K562 (cell line): ENCODE data around the gene ANXA7. TPM values are rescaled to one million over a fixed set of nuclear protein-coding genes. Genes with fewer than 3 reads are reported as not detected.
A peak's percentile ranks its signal among the peaks of the same experiment; 100 is the strongest.

Experiments used
- ATAC-seq: fragments of 200-7000 bp; cut with Tn5 transposase; 3 replicates; pipeline ENCODE4 v1.9.1; 2020; ENCODE audit warnings: moderate library complexity
- BruUV-seq: library from RNA; stranded (reverse); fragments of 400-500 nt; replicated peaks from 2 replicates; lab custom pipeline; 2021; lab: Mats Ljungman, UMichigan
- CTCF ChIA-PET: fragments of 300-600 bp; formaldehyde crosslinking; extraction: SDS; loops from one replicate; lab custom pipeline; 2021; ENCODE audit warnings: low intra/inter-chr PET ratio; lab: Yijun Ruan, JAX
- POLR2A ChIA-PET: fragments of 300-600, 350-650 bp; sonication (Branson Sonifier 250); formaldehyde crosslinking; extraction: SDS; loops from one replicate; lab custom pipeline; 2021; ENCODE audit warnings: antibody characterized with exemption, inconsistent platforms; lab: Yijun Ruan, JAX
- DNase-seq, 4 experiments: peaks; one replicate each; pipeline versions ENCODE4 v3.0.0 to v3.0.0-alpha.2; 2011 to 2018; ENCODE audit warnings: low spot score in 3 of 4, mixed read lengths in 3 of 4; ENCODE audit errors: extremely low read depth in 1 of 4
- FAIRE-seq: peaks from 2 replicates; lab custom pipeline; 2011; peaks lifted over from hg19 to GRCh38; lab: Jason Lieb, UNC
- H2AFZ ChIP-seq: 2 replicates; pipeline ENCODE4 v1.6.0; 2011; ENCODE audit warnings: low read depth, low read length, control low read depth, inconsistent platforms
- H3K27ac ChIP-seq: fragments of 200-600 bp; 3 replicates; pipeline ENCODE4 v1.8.0; 2011; ENCODE audit warnings: low read depth, mild to moderate bottlenecking, control low read depth, inconsistent platforms, low read length, moderate library complexity, mixed read lengths; ENCODE audit errors: extremely low read depth
- H3K27me3 ChIP-seq, 2 experiments: fragments of 300-600 bp in 1 of 2; 2 replicates in 1 of 2; 3 replicates in 1 of 2; pipeline versions ENCODE4 v1.6.0 to v1.8.0; 2011; ENCODE audit warnings: inconsistent platforms in 2 of 2, low read length in 2 of 2, mild to moderate bottlenecking in 1 of 2, mixed read lengths in 1 of 2, moderate library complexity in 1 of 2; ENCODE audit not compliant: control insufficient read depth in 2 of 2, insufficient read depth in 2 of 2
- H3K36me3 ChIP-seq: fragments of 300-600 bp; 3 replicates; pipeline ENCODE4 v1.8.0; 2011; ENCODE audit warnings: mild to moderate bottlenecking, low read length, inconsistent platforms; ENCODE audit not compliant: control insufficient read depth, insufficient read depth
- H3K4me1 ChIP-seq, 2 experiments: fragments of 200-600 bp in 1 of 2; replicated peaks in 1 of 2; 2 replicates in 1 of 2; 3 replicates in 1 of 2; pipeline versions ENCODE4 v1.5.1 to v1.8.0; 2011; ENCODE audit warnings: inconsistent platforms in 2 of 2, low read length in 2 of 2, mild to moderate bottlenecking in 1 of 2, mixed read lengths in 1 of 2, moderate library complexity in 1 of 2; ENCODE audit not compliant: control insufficient read depth in 2 of 2, insufficient read depth in 2 of 2
- H3K4me2 ChIP-seq: 2 replicates; pipeline ENCODE4 v1.6.1; 2011; ENCODE audit warnings: low read length, control low read depth, inconsistent platforms, mixed read lengths; ENCODE audit not compliant: insufficient read depth
- H3K4me3 ChIP-seq: fragments of 200-600 bp; sonication (generic), shearing (Covaris generic); 2 replicates; pipeline ENCODE4 v1.5.1; 2016; ENCODE audit warnings: control low read depth, inconsistent platforms
- H3K79me2 ChIP-seq: fragments of 200-600 bp; 3 replicates; pipeline ENCODE4 v1.8.0; 2011; ENCODE audit warnings: low read length, inconsistent platforms; ENCODE audit not compliant: control insufficient read depth, insufficient read depth
- H3K9ac ChIP-seq, 2 experiments: 2 replicates each; pipeline versions ENCODE4 v1.6.0 to v1.6.1; 2011; ENCODE audit warnings: low read depth in 2 of 2, low read length in 2 of 2, control low read depth in 1 of 2, inconsistent platforms in 1 of 2, mild to moderate bottlenecking in 1 of 2, mixed read lengths in 1 of 2; ENCODE audit not compliant: insufficient read depth in 1 of 2
- H3K9me1 ChIP-seq: one replicate; pipeline ENCODE4 v1.6.0; 2011; ENCODE audit warnings: inconsistent platforms, mild to moderate bottlenecking, low read length, moderate library complexity; ENCODE audit not compliant: control insufficient read depth, insufficient read depth
- H3K9me3 ChIP-seq: replicated peaks from 2 replicates; pipeline ENCODE4 v1.5.1; 2011; ENCODE audit warnings: low read depth, low read length, inconsistent platforms; ENCODE audit not compliant: control insufficient read depth, insufficient read depth
- H4K20me1 ChIP-seq: replicated peaks from 2 replicates; pipeline ENCODE4 v1.6.1; 2011; ENCODE audit warnings: low read length, inconsistent platforms, mixed read lengths; ENCODE audit not compliant: control insufficient read depth, insufficient read depth
- ARHGAP35 ChIP-seq: fragments of 450-650 bp; IDR thresholded peaks from 2 replicates; pipeline ENCODE4 v1.6.1; 2018; ENCODE audit not compliant: partially characterized antibody
- DACH1 ChIP-seq: fragments of 450-650 bp; IDR thresholded peaks from 2 replicates; pipeline ENCODE4 v1.6.1; 2018; ENCODE audit not compliant: partially characterized antibody
- ELF4 ChIP-seq: fragments of 450-650 bp; formaldehyde crosslinking; IDR thresholded peaks from 2 replicates; pipeline ENCODE4 v1.4.0; 2022; ENCODE audit warnings: missing genetic modification characterization
- LEF1 ChIP-seq: fragments of 450-650 bp; IDR thresholded peaks from 2 replicates; pipeline ENCODE4 v1.6.1; 2016; ENCODE audit warnings: mild to moderate bottlenecking
- MAX ChIP-seq: sonication (generic); formaldehyde crosslinking; IDR thresholded peaks from 2 replicates; pipeline ENCODE4 v1.9.0; 2022; ENCODE audit warnings: mild to moderate bottlenecking, missing genetic modification reagents
- PBX2 ChIP-seq, 2 experiments: IDR thresholded peaks in 1 of 2; conservative IDR thresholded peaks in 1 of 2; 2 replicates each; pipeline ENCODE4 v1.6.1; 2016; ENCODE audit warnings: low read depth in 2 of 2, mild to moderate bottlenecking in 1 of 2, missing compliant biosample characterization in 1 of 2, missing genetic modification characterization in 1 of 2, moderate library complexity in 1 of 2
- PCBP2 ChIP-seq: fragments of 200-400 bp; formaldehyde crosslinking; IDR thresholded peaks from 2 replicates; pipeline ENCODE4 v1.6.1; 2018; ENCODE audit warnings: low read length, low read depth, mild to moderate bottlenecking, moderate library complexity; ENCODE audit not compliant: poor library complexity, severe bottlenecking
- THRA ChIP-seq: fragments of 450-650 bp; IDR thresholded peaks from 2 replicates; pipeline ENCODE4 v1.6.1; 2017; ENCODE audit warnings: mild to moderate bottlenecking, moderate library complexity
- ZNF277 ChIP-seq: fragments of 250-450 bp; sonication (Bioruptor Pico); IDR thresholded peaks from 2 replicates; pipeline ENCODE4 v1.8.0; 2022; ENCODE audit warnings: inconsistent platforms, mild to moderate bottlenecking, moderate library complexity, borderline replicate concordance
- in situ Hi-C: fragments of 300-500 bp; cut with MboI; formaldehyde crosslinking; loops from 4 replicates; pipeline ENCODE4 v1.15.0; 2018; ENCODE audit warnings: inconsistent platforms, mixed read lengths
- intact Hi-C: fragments of 100-400 bp; cut with micrococcal nuclease; formaldehyde crosslinking; loops from 2 replicates; pipeline ENCODE4 v1.14.2; 2022
- polyA plus RNA-seq, 8 experiments: library from polyadenylated mRNA; depleted of rRNA in 4 of 8; stranded (reverse) in 5 of 8; unstranded in 3 of 8; fragments of >200 nt; fragmentation: Nextera tagmentation in 2 of 8; fragmentation: Illumina TruSeq in 1 of 8; extraction: Ambion mirVana in 2 of 8; extraction: Trizol in 1 of 8; gene quantifications; 2 replicates each; pipeline versions ENCODE4 v1.2.1 to v1.2.3, GENCODE V29; 2011 to 2014; ENCODE audit warnings: inconsistent platforms in 1 of 8, missing spikeins in 1 of 8
- total RNA-seq, 7 experiments: library from RNA; depleted of rRNA in 6 of 7; stranded (reverse); fragments of >200 nt in 6 of 7; fragmentation: Illumina TruSeq in 2 of 7; extraction: Trizol in 2 of 7; gene quantifications; 2 replicates each; pipeline versions ENCODE4 v1.2.1 to v1.2.3, GENCODE V29; 2011 to 2021; ENCODE audit warnings: low replicate concordance in 1 of 7

Gene ANXA7
- total and polyA plus RNA-seq, 9 of the 15 experiments (the other 6 are each of a cell fraction or from before 2014, with no cell fraction given) = 81.6 to 157 (median 122) TPM

GRCh38 chr10:73424478-73424877, 10.6 kb upstream of the ANXA7 start (continued):
- TF ChIP-seq PBX2 (CRISPR knock-in tag; IDR thresholded peaks at IDR 0.05; ENCODE audit: low read depth) = no peak
- peak; percentile 47; the same call in 1 of the 2 replicates for TF ChIP-seq PBX2 (tag; conservative IDR thresholded peaks at IDR 0.05; ENCODE audit: low read depth)
- no peak for TF ChIP-seq PCBP2
- no peak for TF ChIP-seq DACH1

- Histone ChIP-seq H3K4me1 (peaks cover 0 to 5% of the 10 kb centered on the region in 2 experiments; a peak in 2 of 5 replicates), H3K36me3 (peaks cover 16% of the 10 kb centered on the region; the same call in 2 of the 3 replicates)
- TF ChIP-seq ARHGAP35 (no peak), LEF1 (no peak), ELF4 (CRISPR knock-in tag) (no peak), THRA (no peak), MAX (CRISPR knock-in tag) (no peak), ZNF277 (no peak)
- TF ChIP-seq, all 486 proteins: peak for 0
- ATAC-seq (no peak), DNase-seq (no peak), FAIRE-seq (no peak)
- intact Hi-C loops = no loop called here
- no peaks in the 10 kb centered on the region for H3K9me3 ChIP-seq
- in situ Hi-C loops = no loop called here
- H3K4me2 ChIP-seq = no peak overlapping the region
- no peak overlapping the region for H3K27ac ChIP-seq
- ChIA-PET POLR2A (interaction anchor here (0.7 to 1.5 kb wide), 2 partner anchors 8 to 10 kb away, joined by 3 to 5 read pairs; no protein-coding TSS in a partner anchor), CTCF (no interaction called here)
- no peaks in the 10 kb centered on the region for H3K9me1 ChIP-seq
- no peak overlapping the region for H3K9ac ChIP-seq
- no TSS peak for BruUV-seq
- H4K20me1 ChIP-seq = no peaks in the 10 kb centered on the region
- no peak overlapping the region for H2AFZ ChIP-seq
- H3K79me2 ChIP-seq = no peaks in the 10 kb centered on the region
- no peaks in the 10 kb centered on the region for H3K27me3 ChIP-seq
- H3K4me3 ChIP-seq = no peak overlapping the region
Observed at GRCh38 chr10:73423309-73423708, 9.5 kb upstream of the ANXA7 start.
